Dedifferentiated amniotic fluid mesenchymal stem cell (primary cell): ENCODE data around the gene PCDHGC5.

Source experiments
- DNase-seq: peaks from one replicate; pipeline ENCODE4 v3.0.0-alpha.2; 2016; ENCODE audit errors: extremely low spot score

Gene PCDHGC5

GRCh38 chr5:141488591-141489561 lies at the start of gene PCDHGC5:
TSS of gene PCDHGC5 (plus strand) at chr5:141489081. CDS start at chr5:141489241, 160 bp downstream.
- DNase-seq, result peak; percentile 31

- DNase-seq, result no peak
Observed at GRCh38 chr5:141439411-141440141, 49.3 kb upstream of the PCDHGC5 start.

GRCh38 chr5:141440341-141440740 lies 48.5 kb upstream of the PCDHGC5 start:
- DNase-seq, result peak; percentile 4

- no peak for DNase-seq
Observed at GRCh38 chr5:141441571-141442170, 47.2 kb upstream of the PCDHGC5 start.

- DNase-seq, result peak; percentile 14
Observed at GRCh38 chr5:141465351-141465750, 23.5 kb upstream of the PCDHGC5 start.

- peak; percentile 94 for DNase-seq
Observed at GRCh38 chr5:141475625-141476131, 13.2 kb upstream of the PCDHGC5 start, which contains the start of gene PCDHGC3. TSS of gene PCDHGC3 (plus strand) at chr5:141475966. CDS start at chr5:141476117, 151 bp downstream.

- DNase-seq, result peak; percentile 69
Observed at GRCh38 chr5:141476132-141476911, 12.6 kb upstream of the PCDHGC5 start.

GRCh38 chr5:141477044-141477575 lies 11.8 kb upstream of the PCDHGC5 start:
- no peak for DNase-seq

GRCh38 chr5:141477815-141478214 lies 11.1 kb upstream of the PCDHGC5 start:
- no peak for DNase-seq

GRCh38 chr5:141478321-141478945 lies 10.4 kb upstream of the PCDHGC5 start:
- DNase-seq, result no peak

- DNase-seq, result no peak
Observed at GRCh38 chr5:141479776-141480175, 9.1 kb upstream of the PCDHGC5 start.

GRCh38 chr5:141483902-141484301 lies 5.0 kb upstream of the PCDHGC5 start:
- no peak for DNase-seq

GRCh38 chr5:141484310-141484640 lies 4.6 kb upstream of the PCDHGC5 start:
- no peak for DNase-seq

- no peak for DNase-seq
Observed at GRCh38 chr5:141484641-141485311, 4.1 kb upstream of the PCDHGC5 start, which contains the start of gene PCDHGC4. TSS of gene PCDHGC4 (plus strand) at chr5:141485030. CDS start at chr5:141485174, 144 bp downstream.

- no peak for DNase-seq
Observed at GRCh38 chr5:141485321-141486055, 3.4 kb upstream of the PCDHGC5 start.

GRCh38 chr5:141486091-141486490 lies 2.8 kb upstream of the PCDHGC5 start:
- no peak for DNase-seq

GRCh38 chr5:141487131-141487530 lies 1.8 kb upstream of the PCDHGC5 start:
- no peak for DNase-seq

GRCh38 chr5:141489841-141490240 lies 960 bp downstream of the PCDHGC5 start:
- DNase-seq, result no peak

GRCh38 chr5:141490271-141490670 lies 1.4 kb downstream of the PCDHGC5 start:
- no peak for DNase-seq
